Neural cell (in vitro differentiated cells): ENCODE measurements around the gene TMEM266. TPM values are rescaled to one million over a fixed set of nuclear protein-coding genes. Genes with fewer than 3 reads are reported as not detected.

ENCODE experiments used
- H2AFZ ChIP-seq: fragments of 200-600, 300-800 bp; sonication (generic), shearing (Covaris generic); 2 replicates; pipeline ENCODE4 v1.6.0; 2014; ENCODE audit warnings: low read depth, mild to moderate bottlenecking, antibody characterized with exemption, low read length, moderate library complexity
- H3F3A ChIP-seq: fragments of 200-600 bp; shearing (Covaris generic); 2 replicates; pipeline ENCODE4 v1.6.1; 2016; ENCODE audit warnings: mild to moderate bottlenecking, moderate library complexity, mixed read lengths, antibody characterized with exemption, low read length; ENCODE audit not compliant: insufficient read depth, poor library complexity, severe bottlenecking
- H3K27ac ChIP-seq: fragments of 200-600, 300-800 bp; sonication (generic), shearing (Covaris generic); 2 replicates; pipeline ENCODE4 v1.5.1; 2014; ENCODE audit warnings: mild to moderate bottlenecking, low read length, moderate library complexity
- H3K27me3 ChIP-seq: fragments of 300-800, 200-600 bp; sonication (generic), shearing (Covaris generic); 2 replicates; pipeline ENCODE4 v1.6.0; 2014; ENCODE audit warnings: mild to moderate bottlenecking, low read depth, low read length, moderate library complexity; ENCODE audit not compliant: insufficient read depth
- H3K36me3 ChIP-seq: fragments of 300-800, 200-600 bp; sonication (generic), shearing (Covaris generic); 2 replicates; pipeline ENCODE4 v1.5.1; 2014; ENCODE audit warnings: mild to moderate bottlenecking, antibody characterized with exemption, low read length, moderate library complexity; ENCODE audit not compliant: insufficient read depth
- H3K4me2 ChIP-seq: fragments of 300-800, 200-600 bp; sonication (generic), shearing (Covaris generic); 2 replicates; pipeline ENCODE4 v1.6.0; 2014; ENCODE audit warnings: mild to moderate bottlenecking, low read length
- H3K4me3 ChIP-seq: fragments of 300-800, 200-600 bp; sonication (generic), shearing (Covaris generic); 2 replicates; pipeline ENCODE4 v1.5.1; 2014; ENCODE audit warnings: mild to moderate bottlenecking, low read length, moderate library complexity
- H3K79me2 ChIP-seq: fragments of 200-600 bp; shearing (Covaris generic); replicated peaks from 2 replicates; pipeline ENCODE4 v1.6.0; 2014; ENCODE audit warnings: mild to moderate bottlenecking, low read length, moderate library complexity; ENCODE audit not compliant: insufficient read depth
- H3K9ac ChIP-seq: fragments of 300-800, 200-600 bp; sonication (generic), shearing (Covaris generic); 2 replicates; pipeline ENCODE4 v1.6.1; 2016; ENCODE audit warnings: mild to moderate bottlenecking, low read length, mixed read lengths
- H3K9me2 ChIP-seq: fragments of 200-600 bp; shearing (Covaris generic); 2 replicates; pipeline ENCODE4 v1.6.1; 2016; ENCODE audit warnings: mild to moderate bottlenecking, low read length, mixed read lengths; ENCODE audit not compliant: insufficient read depth
- H3K9me3 ChIP-seq: fragments of 200-600, 300-800 bp; sonication (generic), shearing (Covaris generic); 2 replicates; pipeline ENCODE4 v1.6.1; 2016; ENCODE audit warnings: mild to moderate bottlenecking, mixed run types, low read length, moderate library complexity, mixed read lengths
- H4K20me1 ChIP-seq: fragments of 200-600 bp; shearing (Covaris generic); 2 replicates; pipeline ENCODE4 v1.6.1; 2016; ENCODE audit warnings: mild to moderate bottlenecking, mixed run types; ENCODE audit not compliant: insufficient read depth
- CTCF ChIP-seq: fragments of 450-650 bp; IDR thresholded peaks from 2 replicates; pipeline ENCODE4 v1.5.1; 2014; ENCODE audit warnings: antibody characterized with exemption, mild to moderate bottlenecking, moderate library complexity; ENCODE audit not compliant: poor library complexity, severe bottlenecking
- EP300 ChIP-seq: fragments of 450-650 bp; conservative IDR thresholded peaks from 2 replicates; pipeline ENCODE4 v1.6.1; 2014; ENCODE audit warnings: antibody characterized with exemption, mild to moderate bottlenecking, moderate library complexity; ENCODE audit not compliant: poor library complexity, severe bottlenecking
- EZH2 ChIP-seq: fragments of 200-600, 300-800 bp; shearing (Covaris generic), sonication (generic); IDR thresholded peaks from 2 replicates; pipeline ENCODE4 v1.6.1; 2014; ENCODE audit warnings: antibody characterized with exemption, low read length, borderline replicate concordance, mild to moderate bottlenecking; ENCODE audit not compliant: insufficient read depth, poor library complexity, severe bottlenecking
- MXI1 ChIP-seq: fragments of 450-650 bp; conservative IDR thresholded peaks from 2 replicates; pipeline ENCODE4 v1.6.1; 2014; ENCODE audit warnings: antibody characterized with exemption, mild to moderate bottlenecking; ENCODE audit not compliant: poor library complexity, severe bottlenecking
- POLR2AphosphoS5 ChIP-seq: IDR thresholded peaks from 2 replicates; pipeline ENCODE4 v1.6.1; 2012
- RAD21 ChIP-seq: fragments of 450-650 bp; conservative IDR thresholded peaks from 2 replicates; pipeline ENCODE4 v1.6.1; 2014; ENCODE audit warnings: antibody characterized with exemption, mild to moderate bottlenecking, moderate library complexity
- REST ChIP-seq: IDR thresholded peaks from 2 replicates; pipeline ENCODE4 v1.6.1; 2012; ENCODE audit warnings: borderline replicate concordance
- SMC3 ChIP-seq: fragments of 450-650 bp; conservative IDR thresholded peaks from 2 replicates; pipeline ENCODE4 v1.6.1; 2014; ENCODE audit warnings: antibody characterized with exemption, mild to moderate bottlenecking, moderate library complexity; ENCODE audit not compliant: poor library complexity
- TAF1 ChIP-seq: IDR thresholded peaks from 2 replicates; pipeline ENCODE4 v1.6.1; 2012; ENCODE audit warnings: low read depth
- polyA plus RNA-seq: library from polyadenylated mRNA; depleted of rRNA; stranded (reverse); fragments of >200 nt; gene quantifications from 2 replicates; pipeline ENCODE4 v1.2.3, GENCODE V29; 2014

Gene TMEM266
- polyA plus RNA-seq, 1 donor from 2014 or later: 17.6 TPM

- Histone ChIP-seq H3K9me3 (no peaks in the 10 kb centered on the region), H2AFZ (no peak overlapping the region), H3K36me3 (no peaks in the 10 kb centered on the region), H4K20me1 (no peaks in the 10 kb centered on the region), H3K9ac (no peak overlapping the region), H3K27me3 (no peaks in the 10 kb centered on the region), H3K4me3 (no peak overlapping the region), H3K9me2 (no peaks in the 10 kb centered on the region), H3K79me2 (no peaks in the 10 kb centered on the region), H3K27ac (no peak overlapping the region), H3K4me2 (no peak overlapping the region), H3F3A (no peaks in the 10 kb centered on the region)
- TF ChIP-seq CTCF: no peak
- TF ChIP-seq MXI1: no peak
- TF ChIP-seq SMC3: no peak
- TF ChIP-seq EP300: no peak
- TF ChIP-seq EZH2: no peak
- no peak for TF ChIP-seq REST
- no peak for TF ChIP-seq POLR2AphosphoS5
- TF ChIP-seq TAF1: no peak
- no peak for TF ChIP-seq RAD21
Observed at GRCh38 chr15:76165951-76166350, 106.2 kb downstream of the TMEM266 start.

- TF ChIP-seq RAD21 (no peak), EZH2 (no peak), REST (no peak), EP300 (no peak), MXI1 (no peak), SMC3 (no peak), CTCF (no peak)
- H4K20me1 ChIP-seq: no peaks in the 10 kb centered on the region
- H3K79me2 ChIP-seq: no peaks in the 10 kb centered on the region
- no peak overlapping the region for H3K4me2 ChIP-seq
- H3K36me3 ChIP-seq: no peaks in the 10 kb centered on the region
- no peaks in the 10 kb centered on the region for H3K9me2 ChIP-seq
- H3K27me3 ChIP-seq: no peaks in the 10 kb centered on the region
- H2AFZ ChIP-seq: no peak overlapping the region
- no peak overlapping the region for H3K9ac ChIP-seq
- H3K27ac ChIP-seq: no peak overlapping the region
- no peaks in the 10 kb centered on the region for H3K9me3 ChIP-seq
- H3F3A ChIP-seq: no peaks in the 10 kb centered on the region
- no peak overlapping the region for H3K4me3 ChIP-seq
Observed at GRCh38 chr15:76168237-76168984, 108.6 kb downstream of the TMEM266 start.
